ENCODE measurements around the gene PAFAH1B2. TPM values are rescaled to one million over a fixed set of nuclear protein-coding genes. Genes with fewer than 3 reads are reported as not detected.

Gene PAFAH1B2
- polyA plus RNA-seq, 3 donors = 8.1 to 35.5 (median 22.2) TPM

GRCh38 chr11:117166491-117166890 is 22.4 kb downstream of the PAFAH1B2 start:
- WGBS, 3 donors = 43 to 66% (median 63%) methylated on average over 1 of the region's 1 CpG
- H3K27ac ChIP-seq (ENCODE audit: low read depth, low read length) = no peak overlapping the region

- WGBS, 3 donors = 84 to 90% (median 87%) methylated on average over 2 of the region's 2 CpGs
- H3K27ac ChIP-seq (ENCODE audit: low read depth, low read length) = no peak overlapping the region
These were observed 25.6 kb downstream of the PAFAH1B2 start for GRCh38 chr11:117169736-117170135.

- H3K27ac ChIP-seq (ENCODE audit: low read depth, low read length) = no peak overlapping the region
- WGBS, 3 donors = 83 to 86% (median 86%) methylated on average over 9 of the region's 9 CpGs
These were observed 26.1 kb downstream of the PAFAH1B2 start for GRCh38 chr11:117170210-117170609.

GRCh38 chr11:117171007-117171403 is 26.9 kb downstream of the PAFAH1B2 start:
- WGBS, 3 donors = 88 to 95% (median 90%) methylated on average over 2 of the region's 2 CpGs
- H3K27ac ChIP-seq (ENCODE audit: low read depth, low read length) = no peak overlapping the region

GRCh38 chr11:117171404-117172061 is 27.4 kb downstream of the PAFAH1B2 start:
- 55 to 75% (median 73%) methylated on average over 14 of the region's 14 CpGs for WGBS, 3 donors
- H3K27ac ChIP-seq (ENCODE audit: low read depth, low read length) = no peak overlapping the region

- peak overlapping the region; percentile 46 for H3K27ac ChIP-seq (ENCODE audit: low read depth, low read length)
- WGBS, 3 donors = 73 to 78% (median 77%) methylated on average over 14 of the region's 14 CpGs
These were observed 28.8 kb downstream of the PAFAH1B2 start for GRCh38 chr11:117172724-117173421.

- 57 to 66% (median 60%) methylated on average over 7 of the region's 7 CpGs for WGBS, 3 donors
These were observed 31.0 kb downstream of the PAFAH1B2 start for GRCh38 chr11:117175104-117175503.

GRCh38 chr11:117175781-117176180 is 31.7 kb downstream of the PAFAH1B2 start:
- 77 to 87% (median 83%) methylated on average over 5 of the region's 5 CpGs for WGBS, 3 donors
- no peak overlapping the region for H3K27ac ChIP-seq (ENCODE audit: low read depth, low read length)

More at GRCh38 chr11:117175104-117175503, 31.0 kb downstream of the PAFAH1B2 start:
- H3K27ac ChIP-seq (ENCODE audit: low read depth, low read length) = no peak overlapping the region

- 47 to 78% (median 76%) methylated on average over 1 of the region's 1 CpG for WGBS, 3 donors
- H3K27ac ChIP-seq (ENCODE audit: low read depth, low read length) = no peak overlapping the region
These were observed 32.1 kb downstream of the PAFAH1B2 start for GRCh38 chr11:117176186-117176585.

- WGBS, 3 donors = 60 to 78% (median 76%) methylated on average over 10 of the region's 10 CpGs
- H3K27ac ChIP-seq (ENCODE audit: low read depth, low read length) = no peak overlapping the region
These were observed 33.6 kb downstream of the PAFAH1B2 start for GRCh38 chr11:117177534-117178209.

GRCh38 chr11:117178210-117179034 is 34.3 kb downstream of the PAFAH1B2 start, which contains the start of gene SIDT2:
SIDT2 (plus strand) TSS chr11:117178743; CDS start chr11:117179264, 521 bp downstream.
- H3K27ac ChIP-seq (ENCODE audit: low read depth, low read length) = peak within 1 kb of the TSS; percentile 59
- 1 to 2% (median 1%) methylated on average over 42 to 51 of the region's 51 CpGs for WGBS, 3 donors

GRCh38 chr11:117179048-117179999 is 35.2 kb downstream of the PAFAH1B2 start:
- WGBS, 3 donors = 0 to 1% (median 1%) methylated on average over 29 to 39 of the region's 39 CpGs
- peak overlapping the region; percentile 59 for H3K27ac ChIP-seq (ENCODE audit: low read depth, low read length)

- H3K27ac ChIP-seq (ENCODE audit: low read depth, low read length) = no peak overlapping the region
- 11 to 26% (median 12%) methylated on average over 4 of the region's 4 CpGs for WGBS, 3 donors
These were observed 35.9 kb downstream of the PAFAH1B2 start for GRCh38 chr11:117180020-117180419.

GRCh38 chr11:117180661-117181585 is 36.8 kb downstream of the PAFAH1B2 start:
- no peak overlapping the region for H3K27ac ChIP-seq (ENCODE audit: low read depth, low read length)
- WGBS, 3 donors = 40 to 52% (median 43%) methylated on average over 19 to 22 of the region's 22 CpGs

GRCh38 chr11:117181586-117182550 is 37.8 kb downstream of the PAFAH1B2 start:
- 69 to 95% (median 91%) methylated on average over 22 of the region's 22 CpGs for WGBS, 3 donors
- no peak overlapping the region for H3K27ac ChIP-seq (ENCODE audit: low read depth, low read length)
